Large intestine (tissue), 3 donors: Measurements from ENCODE around the gene MAN2B1. TPM values are rescaled to one million over a fixed set of nuclear protein-coding genes. Genes with fewer than 3 reads are reported as not detected.
A peak's percentile ranks its signal among the peaks of the same experiment; 100 is the strongest.
"Not testable (repeated sequence)": the region's sequence is repeated elsewhere in the genome, so short reads cannot be mapped to it uniquely, and the experiment has no call there.

ENCODE experiments used
- DNase-seq, 2 donors: peaks; one replicate each; pipeline versions ENCODE4 v3.0.0 to v3.0.0-alpha.2; 2013
- H3K27ac ChIP-seq: one replicate; pipeline ENCODE4 v1.5.1; 2013; ENCODE audit warnings: low read length
- H3K27me3 ChIP-seq: 2 replicates; pipeline ENCODE4 v1.6.1; 2013; ENCODE audit warnings: low read length; ENCODE audit not compliant: control insufficient read depth, insufficient read depth
- H3K36me3 ChIP-seq: 2 replicates; pipeline ENCODE4 v1.6.1; 2013; ENCODE audit warnings: low read length; ENCODE audit not compliant: control insufficient read depth, insufficient read depth
- H3K4me1 ChIP-seq: one replicate; pipeline ENCODE4 v1.6.1; 2013; ENCODE audit warnings: low read length; ENCODE audit not compliant: control insufficient read depth, insufficient read depth
- H3K4me3 ChIP-seq: one replicate; pipeline ENCODE4 v1.5.1; 2013; ENCODE audit warnings: low read length
- H3K9me3 ChIP-seq: one replicate; pipeline ENCODE4 v1.6.1; 2013; ENCODE audit warnings: mild to moderate bottlenecking, low read depth, low read length, moderate library complexity; ENCODE audit not compliant: control insufficient read depth
- WGBS: methylation state at CpG from one replicate; pipeline ENCODE4 v1.1.5; 2013; ENCODE audit warnings: low lambda C conversion rate; ENCODE audit not compliant: insufficient coverage; 5-methylcytosine and 5-hydroxymethylcytosine counted together
- polyA plus RNA-seq: library from polyadenylated mRNA; unstranded; fragments of 120-200 nt; gene quantifications from one replicate; pipeline ENCODE4 v1.2.1, GENCODE V29; 2013

Gene MAN2B1
- polyA plus RNA-seq, 1 donor = 51.5 TPM

DNA sequence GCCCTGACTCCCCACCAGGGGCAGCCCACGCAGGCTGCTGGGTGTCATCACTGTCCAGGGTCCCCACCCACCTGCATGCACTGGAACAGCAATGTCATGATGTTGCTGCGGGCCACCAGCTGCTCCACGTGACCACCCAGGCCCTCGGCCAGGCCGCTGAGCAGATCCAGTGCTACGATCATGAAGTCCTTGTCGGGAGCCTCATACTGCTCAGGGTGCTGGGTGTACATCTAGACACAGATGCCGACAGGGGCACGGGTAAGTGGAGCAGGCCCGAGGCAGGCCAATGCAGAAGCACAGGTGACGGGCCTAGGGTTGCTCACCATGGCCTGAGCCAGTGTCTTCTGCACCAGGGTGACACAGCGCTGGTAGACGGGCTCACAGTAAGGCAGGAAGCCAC lies 38.6 kb upstream of the MAN2B1 start:
- H3K9me3 ChIP-seq = no peaks in the 10 kb centered on the region
- no peak overlapping the region for H3K27ac ChIP-seq
- no peaks in the 10 kb centered on the region for H3K4me1 ChIP-seq
- no peak for DNase-seq
- H3K27me3 ChIP-seq = no peaks in the 10 kb centered on the region
- no peak overlapping the region for H3K4me3 ChIP-seq
- H3K36me3 ChIP-seq = peaks cover 88% of the 10 kb centered on the region
- no CpG with 5 or more reads among the region's 13 CpGs for WGBS

DNA sequence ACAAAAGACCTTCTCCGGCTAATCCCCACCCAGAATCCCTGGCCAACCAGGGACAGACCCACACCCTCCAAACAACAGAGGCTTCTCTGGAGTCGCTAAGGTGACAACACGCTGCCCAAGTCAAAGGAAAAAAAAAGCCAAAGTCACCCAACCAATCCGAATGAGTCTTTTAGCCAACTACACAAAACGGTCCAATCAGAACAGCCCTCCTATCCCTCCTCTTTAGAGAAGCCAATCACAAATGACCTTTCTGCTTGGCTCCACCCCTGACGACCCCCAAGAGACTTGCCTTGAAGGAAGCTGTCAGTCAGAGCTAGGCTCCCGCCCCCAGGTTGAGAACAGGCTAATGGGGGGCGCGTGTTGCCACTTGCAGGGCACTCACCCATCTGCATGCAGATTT lies 36.5 kb upstream of the MAN2B1 start:
- Histone ChIP-seq H3K4me3 (no peak overlapping the region), H3K36me3 (peaks cover 85% of the 10 kb centered on the region), H3K27ac (no peak overlapping the region), H3K4me1 (no peaks in the 10 kb centered on the region), H3K27me3 (no peaks in the 10 kb centered on the region), H3K9me3 (no peaks in the 10 kb centered on the region)
- WGBS = no CpG with 5 or more reads among the region's 9 CpGs
- no peak for DNase-seq

DNA sequence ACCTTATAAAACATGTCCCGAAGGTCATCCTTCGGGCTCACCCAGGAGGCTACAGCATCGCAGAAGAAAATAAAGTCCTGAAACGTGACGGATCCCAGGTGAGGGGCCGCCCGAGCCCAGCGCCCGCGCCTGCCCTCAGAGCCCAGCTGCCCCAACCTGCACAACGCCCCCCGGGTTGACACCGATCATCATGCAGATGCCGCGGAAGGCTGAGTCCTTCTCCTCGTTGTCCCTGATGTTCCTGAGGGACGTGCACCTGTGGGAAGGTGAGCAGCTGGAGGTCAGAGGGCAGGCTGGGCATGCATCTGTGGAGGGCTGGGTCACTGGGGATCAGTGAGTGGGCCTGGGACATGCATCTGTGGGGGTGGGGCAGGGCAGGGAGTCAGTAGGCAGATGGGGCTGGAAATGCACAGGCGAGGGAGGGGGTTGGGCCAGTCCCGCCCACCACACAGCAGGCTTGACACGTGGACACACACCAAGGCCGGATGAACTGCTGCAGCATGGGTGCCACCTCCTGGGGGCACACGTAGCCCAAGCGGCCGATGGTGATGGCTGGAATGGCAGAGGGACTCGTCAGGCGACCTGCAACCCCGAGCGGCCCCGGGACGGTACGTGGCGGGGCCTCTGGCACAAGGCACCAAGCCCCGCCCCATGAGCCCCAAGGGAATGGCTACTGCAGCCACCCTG lies 35.2 kb upstream of the MAN2B1 start:
- Histone ChIP-seq H3K27me3 (no peaks in the 10 kb centered on the region), H3K4me3 (no peak overlapping the region), H3K4me1 (peaks cover 5% of the 10 kb centered on the region), H3K36me3 (peaks cover 75% of the 10 kb centered on the region), H3K27ac (no peak overlapping the region), H3K9me3 (no peaks in the 10 kb centered on the region)
- WGBS = no CpG with 5 or more reads among the region's 33 CpGs
- DNase-seq = no peak

DNA sequence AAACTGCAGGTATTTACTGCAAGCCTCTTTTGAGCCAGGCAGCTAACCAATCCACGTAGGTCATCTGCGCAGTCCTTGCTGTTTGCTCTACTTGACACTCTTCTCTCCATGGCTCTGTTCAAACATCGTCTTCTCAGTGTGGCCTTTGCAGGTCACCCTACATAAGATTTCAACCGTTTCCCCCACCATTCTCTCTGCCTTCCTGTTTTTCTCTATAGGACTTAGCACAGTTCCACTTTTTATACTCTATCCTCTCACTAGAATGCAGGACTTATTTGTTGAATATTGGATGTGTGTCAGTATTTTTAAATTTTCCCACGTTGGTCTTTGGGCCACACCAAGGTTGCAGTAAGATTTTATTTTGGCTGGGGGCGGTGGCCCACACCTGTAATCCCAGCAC lies 31.6 kb upstream of the MAN2B1 start:
- H3K27me3 ChIP-seq = no peaks in the 10 kb centered on the region
- WGBS = 100% methylated on average over 1 of the region's 6 CpGs
- no peaks in the 10 kb centered on the region for H3K9me3 ChIP-seq
- no peak overlapping the region for H3K4me3 ChIP-seq
- H3K4me1 ChIP-seq = peaks cover 12% of the 10 kb centered on the region
- H3K36me3 ChIP-seq = peaks cover 41% of the 10 kb centered on the region
- no peak for DNase-seq
- no peak overlapping the region for H3K27ac ChIP-seq

DNA sequence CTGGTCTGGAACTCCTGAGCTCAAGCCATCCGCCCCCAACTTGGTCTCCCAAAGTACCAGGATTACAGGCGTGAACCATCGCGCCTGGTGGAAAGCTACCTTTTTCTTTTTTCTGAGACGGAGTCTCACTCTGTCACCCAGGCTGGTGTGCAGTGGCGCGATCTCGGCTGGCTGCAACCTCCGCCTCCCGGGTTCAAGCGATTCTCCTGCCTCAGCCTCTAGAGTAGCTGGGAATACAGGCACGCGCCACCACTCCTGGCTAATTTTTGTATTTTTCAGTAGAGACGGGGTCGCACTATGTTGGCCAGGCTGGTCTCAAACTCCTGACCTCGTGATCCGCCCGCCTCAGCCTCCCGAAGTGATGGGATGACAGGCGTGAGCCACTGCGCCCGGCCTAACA lies 30.9 kb upstream of the MAN2B1 start:
- not testable (repeated sequence) for DNase-seq, H3K27me3 ChIP-seq, H3K9me3 ChIP-seq, H3K27ac ChIP-seq, H3K4me3 ChIP-seq
- WGBS = no CpG with 5 or more reads among the region's 22 CpGs
- Histone ChIP-seq H3K4me1 (peaks cover 12% of the 10 kb centered on the region), H3K36me3 (peaks cover 34% of the 10 kb centered on the region)

DNA sequence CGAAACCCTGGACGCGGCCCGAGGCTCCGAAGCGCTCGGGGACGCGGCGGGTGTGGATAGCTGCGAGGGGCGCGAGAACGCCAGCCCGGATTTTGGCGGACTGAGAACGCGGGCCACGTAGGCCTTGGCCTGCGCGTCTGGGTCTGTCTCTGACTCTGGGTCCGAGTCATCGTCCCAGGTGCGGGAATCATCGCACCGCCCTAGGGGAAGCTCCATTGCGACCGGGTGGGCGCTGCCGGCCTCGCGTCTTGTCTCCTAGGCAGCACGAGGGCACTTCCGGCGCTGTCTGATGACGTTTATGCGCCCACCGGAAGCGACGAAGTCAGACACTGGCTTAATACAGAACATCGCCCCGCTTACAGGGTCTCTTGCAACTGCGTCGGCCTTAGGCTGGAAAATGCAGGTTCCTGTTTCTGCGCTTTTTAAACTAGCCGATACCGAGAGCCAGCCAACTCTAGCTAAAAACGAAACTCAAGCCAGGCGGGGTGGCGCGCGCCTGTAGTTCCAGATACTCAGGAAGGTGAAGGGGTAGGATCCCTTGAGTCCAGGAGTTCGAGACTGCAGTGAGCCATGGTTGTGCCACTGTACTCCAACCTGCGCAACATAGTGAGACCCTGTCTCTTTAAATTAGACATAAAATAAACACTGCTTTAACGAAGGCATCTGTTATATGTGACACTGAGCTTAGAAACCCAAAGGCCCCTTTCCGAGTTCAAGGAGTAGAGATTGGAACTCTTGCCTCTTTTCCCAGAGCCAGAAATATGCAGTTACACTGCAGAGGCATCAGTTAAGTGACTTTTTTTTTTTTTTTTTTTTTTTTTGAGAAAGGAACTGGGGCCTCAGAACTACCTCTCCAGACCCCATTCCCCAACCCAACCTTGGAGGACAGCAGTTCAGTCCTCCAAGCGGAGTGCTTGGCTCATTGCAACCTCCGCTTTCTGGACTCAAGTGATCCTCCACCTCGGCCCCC lies 30.1 kb upstream of the MAN2B1 start, which contains the start of gene FBXW9:
Gene FBXW9, minus strand, starts transcription at position 266 of the 970 bp plus-strand sequence. Its CDS starts 50 bp downstream, at position 216.
- no CpG with 5 or more reads among the region's 59 CpGs for WGBS
- peak within 1 kb of the TSS; percentile 98 for H3K4me3 ChIP-seq
- no peaks in the 10 kb centered on the region for H3K27me3 ChIP-seq
- H3K4me1 ChIP-seq = peaks cover 12% of the 10 kb centered on the region
- peaks cover 27% of the 10 kb centered on the region for H3K36me3 ChIP-seq
- H3K9me3 ChIP-seq = no peaks in the 10 kb centered on the region
- peak within 1 kb of the TSS; percentile 93 for H3K27ac ChIP-seq
- peak; percentile 90 to 92 for DNase-seq

DNA sequence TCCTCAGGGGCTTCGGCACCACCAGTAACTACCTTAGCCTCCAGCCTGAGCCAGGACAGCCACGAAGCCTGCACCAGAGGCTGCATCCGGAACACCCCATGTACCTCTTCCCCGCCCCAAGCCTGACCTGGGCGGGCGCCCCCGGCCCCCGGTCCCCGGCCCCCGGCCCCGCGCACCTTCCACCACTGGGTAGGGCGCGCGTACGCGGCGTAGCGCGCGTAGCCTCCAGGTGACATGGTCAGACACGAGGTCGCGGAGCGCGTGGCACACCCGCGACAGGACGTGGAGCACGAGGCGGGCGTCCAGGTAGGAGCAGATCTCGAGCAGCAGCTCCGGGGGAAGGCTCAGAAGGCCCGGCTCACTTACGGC lies 29.4 kb upstream of the MAN2B1 start:
- peaks cover 12% of the 10 kb centered on the region for H3K4me1 ChIP-seq
- H3K36me3 ChIP-seq = peaks cover 21% of the 10 kb centered on the region
- no peak overlapping the region for H3K27ac ChIP-seq
- DNase-seq = no peak
- no peaks in the 10 kb centered on the region for H3K9me3 ChIP-seq
- WGBS = no CpG with 5 or more reads among the region's 36 CpGs
- no peaks in the 10 kb centered on the region for H3K27me3 ChIP-seq
- H3K4me3 ChIP-seq = peak overlapping the region; percentile 98

DNA sequence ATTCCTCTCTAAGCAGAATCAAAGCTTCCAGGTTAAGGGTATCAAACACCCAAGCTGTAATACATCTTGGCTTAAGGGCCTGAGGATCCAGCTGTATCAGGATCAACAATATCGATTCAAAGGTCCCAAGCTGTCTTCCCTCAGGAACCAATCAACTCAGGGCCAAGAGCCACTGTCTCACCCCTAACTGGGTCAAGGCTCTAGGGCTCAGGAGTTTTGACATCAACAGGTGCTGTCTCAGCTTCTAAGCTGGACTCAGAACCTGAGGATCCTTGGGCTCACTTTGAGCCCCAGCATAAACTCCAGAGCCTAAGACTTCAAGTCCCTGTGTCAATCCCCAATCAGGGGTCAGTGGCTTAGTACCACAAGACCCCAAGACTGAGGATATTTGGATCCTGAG lies 29.0 kb upstream of the MAN2B1 start:
- Histone ChIP-seq H3K27me3 (no peaks in the 10 kb centered on the region), H3K27ac (no peak overlapping the region), H3K4me3 (peak overlapping the region; percentile 98), H3K36me3 (peaks cover 16% of the 10 kb centered on the region), H3K9me3 (no peaks in the 10 kb centered on the region), H3K4me1 (peaks cover 12% of the 10 kb centered on the region)
- WGBS = no CpG with 5 or more reads among the region's 1 CpG
- DNase-seq = no peak

DNA sequence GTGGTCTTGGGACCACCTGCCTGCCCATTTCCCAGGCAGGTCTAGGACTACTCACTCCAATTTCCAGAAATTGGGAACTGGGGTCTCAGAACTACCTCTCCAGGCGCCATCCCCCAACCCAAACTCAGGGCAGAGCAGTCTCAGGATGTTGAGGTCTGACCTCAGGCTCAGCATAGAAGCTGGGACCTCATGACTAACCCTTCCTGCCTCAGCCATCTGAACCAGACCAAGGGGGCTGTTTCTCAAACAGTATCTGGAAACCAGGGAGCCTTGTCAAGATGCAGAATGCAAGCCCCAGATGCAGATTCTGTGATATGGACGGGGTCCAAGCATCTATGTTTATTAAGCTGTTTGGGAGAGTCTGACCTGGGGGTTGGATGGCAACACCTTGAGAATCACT lies 28.6 kb upstream of the MAN2B1 start:
- Histone ChIP-seq H3K4me1 (peaks cover 12% of the 10 kb centered on the region), H3K36me3 (peaks cover 13% of the 10 kb centered on the region), H3K27ac (no peak overlapping the region), H3K9me3 (no peaks in the 10 kb centered on the region), H3K27me3 (no peaks in the 10 kb centered on the region), H3K4me3 (no peak overlapping the region)
- no peak for DNase-seq
- WGBS = no CpG with 5 or more reads among the region's 2 CpGs

- H3K9me3 ChIP-seq = no peaks in the 10 kb centered on the region
- H3K27ac ChIP-seq = no peak overlapping the region
- peaks cover 10% of the 10 kb centered on the region for H3K36me3 ChIP-seq
- H3K4me1 ChIP-seq = peaks cover 12% of the 10 kb centered on the region
- H3K4me3 ChIP-seq = no peak overlapping the region
- no CpG with 5 or more reads among the region's 16 CpGs for whole genome bisulfite sequencing
- H3K27me3 ChIP-seq = no peaks in the 10 kb centered on the region
- no peak for DNase-seq
Measured at GRCh38 chr19:12694641-12695040, 28.1 kb upstream of the MAN2B1 start.
